Trophoblast cell (in vitro differentiated cells and primary cell): ENCODE data around the gene C2orf42.
"Not testable (repeated sequence)": the region's sequence is repeated elsewhere in the genome, so short reads cannot be mapped to it uniquely, and the experiment has no call there.

Experiments used
- DNase-seq, 2 donors: peaks; one replicate each; pipeline ENCODE4 v3.0.0-alpha.2; 2016
- H2AFZ ChIP-seq: 2 replicates; pipeline ENCODE4 v1.6.1; 2013; ENCODE audit warnings: low read length, moderate library complexity, mild to moderate bottlenecking; ENCODE audit not compliant: insufficient read depth, poor library complexity
- H2AK5ac ChIP-seq: 2 replicates; pipeline ENCODE4 v1.6.1; 2013; ENCODE audit warnings: mild to moderate bottlenecking, low read length
- H2BK120ac ChIP-seq: 2 replicates; pipeline ENCODE4 v1.6.1; 2013; ENCODE audit warnings: low read length, mild to moderate bottlenecking, moderate library complexity; ENCODE audit not compliant: insufficient read depth, poor library complexity
- H2BK12ac ChIP-seq: 2 replicates; pipeline ENCODE4 v1.6.1; 2013; ENCODE audit warnings: mild to moderate bottlenecking, low read length, moderate library complexity
- H2BK5ac ChIP-seq: 2 replicates; pipeline ENCODE4 v1.6.1; 2013; ENCODE audit warnings: low read length, low read depth, moderate library complexity, mild to moderate bottlenecking; ENCODE audit not compliant: poor library complexity
- H3K14ac ChIP-seq: 2 replicates; pipeline ENCODE4 v1.6.1; 2013; ENCODE audit warnings: mild to moderate bottlenecking, low read length
- H3K18ac ChIP-seq: 2 replicates; pipeline ENCODE4 v1.6.1; 2013; ENCODE audit warnings: mild to moderate bottlenecking, low read length
- H3K23ac ChIP-seq: 2 replicates; pipeline ENCODE4 v1.6.1; 2013; ENCODE audit warnings: low read length
- H3K27ac ChIP-seq: 2 replicates; pipeline ENCODE4 v1.5.1; 2013; ENCODE audit warnings: low read depth, mild to moderate bottlenecking, inconsistent platforms, low read length, moderate library complexity
- H3K27me3 ChIP-seq: 2 replicates; pipeline ENCODE4 v1.6.1; 2013; ENCODE audit warnings: inconsistent platforms, mild to moderate bottlenecking, low read length, moderate library complexity; ENCODE audit not compliant: insufficient read depth
- H3K36me3 ChIP-seq, 2 experiments: 1 replicate in 1 of 2; 2 replicates in 1 of 2; pipeline ENCODE4 v1.6.1; 2013; ENCODE audit warnings: low read length in 2 of 2, mild to moderate bottlenecking in 2 of 2, moderate library complexity in 1 of 2; ENCODE audit not compliant: insufficient read depth in 2 of 2, control insufficient read depth in 1 of 2
- H3K4ac ChIP-seq: 2 replicates; pipeline ENCODE4 v1.6.1; 2013; ENCODE audit warnings: low read depth, mild to moderate bottlenecking, low read length, moderate library complexity
- H3K4me1 ChIP-seq, 2 experiments: 1 replicate in 1 of 2; 2 replicates in 1 of 2; pipeline ENCODE4 v1.6.1; 2013; ENCODE audit warnings: low read length in 2 of 2, mild to moderate bottlenecking in 2 of 2, moderate library complexity in 1 of 2; ENCODE audit not compliant: insufficient read depth in 2 of 2, control insufficient read depth in 1 of 2
- H3K4me2 ChIP-seq: 2 replicates; pipeline ENCODE4 v1.6.1; 2013; ENCODE audit warnings: inconsistent platforms, mild to moderate bottlenecking, low read length, moderate library complexity
- H3K4me3 ChIP-seq: 2 replicates; pipeline ENCODE4 v1.5.1; 2013; ENCODE audit warnings: mild to moderate bottlenecking, low read depth, low read length, inconsistent platforms
- H3K79me1 ChIP-seq: one replicate; pipeline ENCODE4 v1.6.1; 2013; ENCODE audit warnings: low read length
- H3K79me2 ChIP-seq: 2 replicates; pipeline ENCODE4 v1.6.1; 2013; ENCODE audit warnings: low read length, mild to moderate bottlenecking; ENCODE audit not compliant: control insufficient read depth, insufficient read depth, poor library complexity
- H3K9ac ChIP-seq: 2 replicates; pipeline ENCODE4 v1.6.1; 2013; ENCODE audit warnings: mild to moderate bottlenecking, low read length
- H3K9me3 ChIP-seq: 2 replicates; pipeline ENCODE4 v1.6.1; 2013; ENCODE audit warnings: low read depth, mild to moderate bottlenecking, control low read depth, inconsistent platforms, low read length; ENCODE audit not compliant: insufficient read depth
- H4K12ac ChIP-seq: 2 replicates; pipeline ENCODE4 v1.6.1; 2013; ENCODE audit warnings: low read depth, mild to moderate bottlenecking, low read length, moderate library complexity
- H4K8ac ChIP-seq: 2 replicates; pipeline ENCODE4 v1.6.1; 2013; ENCODE audit warnings: low read depth, mild to moderate bottlenecking, low read length, moderate library complexity
- H4K91ac ChIP-seq: one replicate; pipeline ENCODE4 v1.6.1; 2013; ENCODE audit warnings: low read depth, mild to moderate bottlenecking, low read length, moderate library complexity
- whole genome bisulfite sequencing: extraction: QIAGEN DNeasy Blood & Tissue Kit; methylation state at CpG from one replicate; pipeline ENCODE4 v1.1.7; 2013; ENCODE audit warnings: missing lambda C conversion rate; ENCODE audit not compliant: insufficient read length, insufficient coverage; ENCODE audit errors: extremely low coverage; 5-methylcytosine and 5-hydroxymethylcytosine counted together

C2orf42 gene

GRCh38 chr2:70103531-70104061 lies 87.2 kb downstream of the C2orf42 start:
- no peaks in the 10 kb centered on the region for H3K36me3 ChIP-seq
- H4K12ac ChIP-seq = no peak overlapping the region
- H3K14ac ChIP-seq = no peak overlapping the region
- H2AK5ac ChIP-seq = no peak overlapping the region
- DNase-seq = no peak
- no peaks in the 10 kb centered on the region for H3K27me3 ChIP-seq
- no peak overlapping the region for H3K4me2 ChIP-seq
- peaks cover 7 to 9% of the 10 kb centered on the region in 2 experiments for H3K4me1 ChIP-seq
- no peak overlapping the region for H2BK120ac ChIP-seq
- no peak overlapping the region for H4K91ac ChIP-seq
- H3K79me2 ChIP-seq = peaks cover 2% of the 10 kb centered on the region
- H3K9me3 ChIP-seq = no peaks in the 10 kb centered on the region
- no peak overlapping the region for H3K18ac ChIP-seq
- no peak overlapping the region for H3K23ac ChIP-seq
- peak overlapping the region; percentile 33 for H4K8ac ChIP-seq
- no CpG with 5 or more reads among the region's 5 CpGs for WGBS
- H2BK5ac ChIP-seq = no peak overlapping the region
- H2AFZ ChIP-seq = no peak overlapping the region
- H2BK12ac ChIP-seq = peak overlapping the region; percentile 6
- no peak overlapping the region for H3K4ac ChIP-seq
- H3K27ac ChIP-seq = no peak overlapping the region
- H3K4me3 ChIP-seq = no peak overlapping the region
- H3K9ac ChIP-seq = no peak overlapping the region
- H3K79me1 ChIP-seq = peaks cover 7% of the 10 kb centered on the region

- not testable (repeated sequence) for H3K27ac ChIP-seq, H2AK5ac ChIP-seq, H3K79me2 ChIP-seq, H3K9ac ChIP-seq, H3K9me3 ChIP-seq, H4K8ac ChIP-seq, H4K12ac ChIP-seq, H2BK12ac ChIP-seq, H3K27me3 ChIP-seq, H2BK5ac ChIP-seq, H4K91ac ChIP-seq, H3K4me1 ChIP-seq, H3K23ac ChIP-seq, H3K4me3 ChIP-seq, H2AFZ ChIP-seq, H3K14ac ChIP-seq, H3K4ac ChIP-seq, H2BK120ac ChIP-seq, H3K36me3 ChIP-seq, H3K18ac ChIP-seq, H3K4me2 ChIP-seq, H3K79me1 ChIP-seq
- no CpG with 5 or more reads among the region's 29 CpGs for WGBS
- peak in 1 of 2 donors; percentile 69 for DNase-seq
Observed at GRCh38 chr2:70102323-70102905, 88.4 kb downstream of the C2orf42 start.

GRCh38 chr2:70101686-70102085 lies 89.1 kb downstream of the C2orf42 start:
- H3K4me1 ChIP-seq, H2BK5ac ChIP-seq, H4K12ac ChIP-seq, H2BK120ac ChIP-seq, H3K14ac ChIP-seq, H3K27me3 ChIP-seq, H3K4me2 ChIP-seq, H3K4me3 ChIP-seq, H3K27ac ChIP-seq, H3K18ac ChIP-seq, H3K4ac ChIP-seq, H3K79me1 ChIP-seq, H2AFZ ChIP-seq, H3K23ac ChIP-seq, H4K8ac ChIP-seq, H2AK5ac ChIP-seq, H2BK12ac ChIP-seq, H3K79me2 ChIP-seq, H3K9ac ChIP-seq, H4K91ac ChIP-seq, H3K9me3 ChIP-seq, H3K36me3 ChIP-seq: not testable (repeated sequence)
- DNase-seq = peak; percentile 48 to 68
- no CpG with 5 or more reads among the region's 11 CpGs for WGBS

GRCh38 chr2:70101174-70101573 lies 89.6 kb downstream of the C2orf42 start:
- H3K9ac ChIP-seq = no peak overlapping the region
- no peak for DNase-seq
- no CpG with 5 or more reads among the region's 6 CpGs for WGBS
- no peak overlapping the region for H2BK12ac ChIP-seq
- no peaks in the 10 kb centered on the region for H3K79me1 ChIP-seq
- no peaks in the 10 kb centered on the region for H3K27me3 ChIP-seq
- no peaks in the 10 kb centered on the region for H3K9me3 ChIP-seq
- H2AFZ ChIP-seq = no peak overlapping the region
- no peak overlapping the region for H2AK5ac ChIP-seq
- H4K8ac ChIP-seq = no peak overlapping the region
- no peak overlapping the region for H3K27ac ChIP-seq
- no peak overlapping the region for H3K4me2 ChIP-seq
- H4K91ac ChIP-seq = no peak overlapping the region
- no peaks in the 10 kb centered on the region for H3K36me3 ChIP-seq
- no peak overlapping the region for H3K4me3 ChIP-seq
- H3K4me1 ChIP-seq = no peaks in the 10 kb centered on the region
- no peak overlapping the region for H4K12ac ChIP-seq
- no peak overlapping the region for H3K18ac ChIP-seq
- H3K23ac ChIP-seq = no peak overlapping the region
- no peak overlapping the region for H3K4ac ChIP-seq
- H2BK120ac ChIP-seq = no peak overlapping the region
- no peak overlapping the region for H3K14ac ChIP-seq
- no peak overlapping the region for H2BK5ac ChIP-seq
- no peaks in the 10 kb centered on the region for H3K79me2 ChIP-seq
